ENCODE data around the gene CARD19.

Gene CARD19

GRCh38 chr9:93119953-93120845, 24.2 kb downstream of the CARD19 start:
- Histone ChIP-seq H3K4me1 (ENCODE audit: control insufficient read depth in 1 of 2, insufficient read depth in 2 of 2, low read length in 2 of 2) (peaks cover 12 to 17% of the 10 kb centered on the region in 2 donors), H3K4me3 (ENCODE audit: low read depth in 1 of 2, low read length in 2 of 2) (no peak overlapping the region), H3K9ac (ENCODE audit: low read depth in 1 of 2, low read length in 2 of 2) (no peak overlapping the region), H3K36me3 (ENCODE audit: control insufficient read depth in 1 of 2, insufficient read depth in 2 of 2, low read length in 2 of 2) (peaks cover 11 to 24% of the 10 kb centered on the region in 2 donors), H3K27ac (ENCODE audit: low read depth, low read length) (peak overlapping the region; percentile 58), H3K27me3 (ENCODE audit: control insufficient read depth in 1 of 2, insufficient read depth in 2 of 2, low read length in 2 of 2) (no peaks in the 10 kb centered on the region), H3K9me3 (ENCODE audit: control insufficient read depth in 1 of 2, low read length in 2 of 2) (no peaks in the 10 kb centered on the region)

- Histone ChIP-seq H3K9me3 (ENCODE audit: control insufficient read depth in 1 of 2, low read length in 2 of 2) (no peaks in the 10 kb centered on the region), H3K27ac (ENCODE audit: low read depth, low read length) (no peak overlapping the region), H3K36me3 (ENCODE audit: control insufficient read depth in 1 of 2, insufficient read depth in 2 of 2, low read length in 2 of 2) (peaks cover 11 to 24% of the 10 kb centered on the region in 2 donors), H3K4me3 (ENCODE audit: low read depth in 1 of 2, low read length in 2 of 2) (no peak overlapping the region), H3K27me3 (ENCODE audit: control insufficient read depth in 1 of 2, insufficient read depth in 2 of 2, low read length in 2 of 2) (no peaks in the 10 kb centered on the region), H3K9ac (ENCODE audit: low read depth in 1 of 2, low read length in 2 of 2) (no peak overlapping the region), H3K4me1 (ENCODE audit: control insufficient read depth in 1 of 2, insufficient read depth in 2 of 2, low read length in 2 of 2) (peaks cover 13 to 21% of the 10 kb centered on the region in 2 donors)
Measured at GRCh38 chr9:93120846-93121315, 24.9 kb downstream of the CARD19 start.

- H3K27me3 ChIP-seq (ENCODE audit: control insufficient read depth in 1 of 2, insufficient read depth in 2 of 2, low read length in 2 of 2), result no peaks in the 10 kb centered on the region
- peaks cover 11 to 28% of the 10 kb centered on the region in 2 donors for H3K36me3 ChIP-seq (ENCODE audit: control insufficient read depth in 1 of 2, insufficient read depth in 2 of 2, low read length in 2 of 2)
- H3K27ac ChIP-seq (ENCODE audit: low read depth, low read length), result no peak overlapping the region
- H3K4me3 ChIP-seq (ENCODE audit: low read depth in 1 of 2, low read length in 2 of 2), result no peak overlapping the region
- H3K4me1 ChIP-seq (ENCODE audit: control insufficient read depth in 1 of 2, insufficient read depth in 2 of 2, low read length in 2 of 2), result peaks cover 20 to 22% of the 10 kb centered on the region in 2 donors
- no peaks in the 10 kb centered on the region for H3K9me3 ChIP-seq (ENCODE audit: control insufficient read depth in 1 of 2, low read length in 2 of 2)
- no peak overlapping the region for H3K9ac ChIP-seq (ENCODE audit: low read depth in 1 of 2, low read length in 2 of 2)
Measured at GRCh38 chr9:93121316-93122241, 25.6 kb downstream of the CARD19 start.

GRCh38 chr9:93122721-93123221, 26.8 kb downstream of the CARD19 start:
- no peak overlapping the region for H3K27ac ChIP-seq (ENCODE audit: low read depth, low read length)
- H3K36me3 ChIP-seq (ENCODE audit: control insufficient read depth in 1 of 2, insufficient read depth in 2 of 2, low read length in 2 of 2), result peaks cover 11 to 28% of the 10 kb centered on the region in 2 donors

GRCh38 chr9:93123561-93124283, 27.7 kb downstream of the CARD19 start:
- H3K9ac ChIP-seq (ENCODE audit: low read depth in 1 of 2, low read length in 2 of 2), result no peak overlapping the region
- peaks cover 11 to 28% of the 10 kb centered on the region in 2 donors for H3K36me3 ChIP-seq (ENCODE audit: control insufficient read depth in 1 of 2, insufficient read depth in 2 of 2, low read length in 2 of 2)
- H3K4me3 ChIP-seq (ENCODE audit: low read depth in 1 of 2, low read length in 2 of 2), result no peak overlapping the region
- no peaks in the 10 kb centered on the region for H3K9me3 ChIP-seq (ENCODE audit: control insufficient read depth in 1 of 2, low read length in 2 of 2)
- H3K27me3 ChIP-seq (ENCODE audit: control insufficient read depth in 1 of 2, insufficient read depth in 2 of 2, low read length in 2 of 2), result no peaks in the 10 kb centered on the region
- H3K4me1 ChIP-seq (ENCODE audit: control insufficient read depth in 1 of 2, insufficient read depth in 2 of 2, low read length in 2 of 2), result peaks cover 28 to 29% of the 10 kb centered on the region in 2 donors
- H3K27ac ChIP-seq (ENCODE audit: low read depth, low read length), result no peak overlapping the region

More at GRCh38 chr9:93122721-93123221, 26.8 kb downstream of the CARD19 start:
- Histone ChIP-seq H3K9me3 (ENCODE audit: control insufficient read depth in 1 of 2, low read length in 2 of 2) (no peaks in the 10 kb centered on the region), H3K4me3 (ENCODE audit: low read depth in 1 of 2, low read length in 2 of 2) (no peak overlapping the region), H3K9ac (ENCODE audit: low read depth in 1 of 2, low read length in 2 of 2) (no peak overlapping the region), H3K4me1 (ENCODE audit: control insufficient read depth in 1 of 2, insufficient read depth in 2 of 2, low read length in 2 of 2) (peaks cover 28 to 29% of the 10 kb centered on the region in 2 donors), H3K27me3 (ENCODE audit: control insufficient read depth in 1 of 2, insufficient read depth in 2 of 2, low read length in 2 of 2) (no peaks in the 10 kb centered on the region)

- Histone ChIP-seq H3K4me3 (ENCODE audit: low read depth in 1 of 2, low read length in 2 of 2) (no peak overlapping the region), H3K27ac (ENCODE audit: low read depth, low read length) (no peak overlapping the region), H3K9ac (ENCODE audit: low read depth in 1 of 2, low read length in 2 of 2) (no peak overlapping the region), H3K36me3 (ENCODE audit: control insufficient read depth in 1 of 2, insufficient read depth in 2 of 2, low read length in 2 of 2) (peaks cover 11 to 28% of the 10 kb centered on the region in 2 donors), H3K4me1 (ENCODE audit: control insufficient read depth in 1 of 2, insufficient read depth in 2 of 2, low read length in 2 of 2) (peaks cover 27% of the 10 kb centered on the region in 2 donors), H3K27me3 (ENCODE audit: control insufficient read depth in 1 of 2, insufficient read depth in 2 of 2, low read length in 2 of 2) (no peaks in the 10 kb centered on the region), H3K9me3 (ENCODE audit: control insufficient read depth in 1 of 2, low read length in 2 of 2) (no peaks in the 10 kb centered on the region)
Measured at GRCh38 chr9:93124793-93125192, 28.8 kb downstream of the CARD19 start.

- H3K27me3 ChIP-seq (ENCODE audit: control insufficient read depth in 1 of 2, insufficient read depth in 2 of 2, low read length in 2 of 2), result no peaks in the 10 kb centered on the region
- no peak overlapping the region for H3K9ac ChIP-seq (ENCODE audit: low read depth in 1 of 2, low read length in 2 of 2)
- no peaks in the 10 kb centered on the region for H3K9me3 ChIP-seq (ENCODE audit: control insufficient read depth in 1 of 2, low read length in 2 of 2)
- H3K27ac ChIP-seq (ENCODE audit: low read depth, low read length), result no peak overlapping the region
- H3K4me3 ChIP-seq (ENCODE audit: low read depth in 1 of 2, low read length in 2 of 2), result no peak overlapping the region
- peaks cover 28 to 30% of the 10 kb centered on the region in 2 donors for H3K4me1 ChIP-seq (ENCODE audit: control insufficient read depth in 1 of 2, insufficient read depth in 2 of 2, low read length in 2 of 2)
- H3K36me3 ChIP-seq (ENCODE audit: control insufficient read depth in 1 of 2, insufficient read depth in 2 of 2, low read length in 2 of 2), result peaks cover 11 to 28% of the 10 kb centered on the region in 2 donors
Measured at GRCh38 chr9:93125331-93125894, 29.4 kb downstream of the CARD19 start.

- H3K9ac ChIP-seq (ENCODE audit: low read depth in 1 of 2, low read length in 2 of 2), result no peak overlapping the region
- peaks cover 35 to 39% of the 10 kb centered on the region in 2 donors for H3K4me1 ChIP-seq (ENCODE audit: control insufficient read depth in 1 of 2, insufficient read depth in 2 of 2, low read length in 2 of 2)
- peaks cover 11 to 28% of the 10 kb centered on the region in 2 donors for H3K36me3 ChIP-seq (ENCODE audit: control insufficient read depth in 1 of 2, insufficient read depth in 2 of 2, low read length in 2 of 2)
Measured at GRCh38 chr9:93126151-93126781, 30.2 kb downstream of the CARD19 start.

More at GRCh38 chr9:93126151-93126781, 30.2 kb downstream of the CARD19 start:
- H3K27ac ChIP-seq (ENCODE audit: low read depth, low read length), result no peak overlapping the region
- no peaks in the 10 kb centered on the region for H3K27me3 ChIP-seq (ENCODE audit: control insufficient read depth in 1 of 2, insufficient read depth in 2 of 2, low read length in 2 of 2)
- no peaks in the 10 kb centered on the region for H3K9me3 ChIP-seq (ENCODE audit: control insufficient read depth in 1 of 2, low read length in 2 of 2)
- H3K4me3 ChIP-seq (ENCODE audit: low read depth in 1 of 2, low read length in 2 of 2), result no peak overlapping the region

All from duodenal mucosa (tissue), 2 donors.